Smooth muscle cell (in vitro differentiated cells): ENCODE results near the gene TAF8. TPM values are rescaled to one million over a fixed set of nuclear protein-coding genes. Genes with fewer than 3 reads are reported as not detected.

ENCODE experiments used
- DNase-seq: peaks from one replicate; lab custom pipeline; 2025; ENCODE audit not compliant: unreplicated experiment; lab: John Stamatoyannopoulos, UW
- H2AFZ ChIP-seq: fragments of 200-600 bp; sonication (generic); 2 replicates; pipeline ENCODE4 v1.6.0; 2016; ENCODE audit warnings: antibody characterized with exemption, low read depth, mild to moderate bottlenecking
- H3F3A ChIP-seq: fragments of 200-600 bp; sonication (generic); 2 replicates; pipeline ENCODE4 v1.6.0; 2017; ENCODE audit warnings: antibody characterized with exemption, low read depth
- H3K27ac ChIP-seq: fragments of 200-600 bp; sonication (generic); 2 replicates; pipeline ENCODE4 v1.5.1; 2016; ENCODE audit warnings: low read depth, mild to moderate bottlenecking
- H3K27me3 ChIP-seq: fragments of 200-600 bp; sonication (generic); 2 replicates; pipeline ENCODE4 v1.6.1; 2016; ENCODE audit warnings: low read depth, mild to moderate bottlenecking
- H3K36me3 ChIP-seq: fragments of 200-600 bp; sonication (generic); 2 replicates; pipeline ENCODE4 v1.5.1; 2016; ENCODE audit warnings: low read depth
- H3K4me1 ChIP-seq: fragments of 200-600 bp; sonication (generic); 2 replicates; pipeline ENCODE4 v1.5.1; 2016; ENCODE audit warnings: low read depth
- H3K4me2 ChIP-seq: fragments of 200-600 bp; sonication (generic); 2 replicates; pipeline ENCODE4 v1.6.0; 2016; ENCODE audit warnings: mild to moderate bottlenecking
- H3K4me3 ChIP-seq: fragments of 200-600 bp; sonication (generic); 2 replicates; pipeline ENCODE4 v1.5.1; 2016; ENCODE audit warnings: mild to moderate bottlenecking
- H3K79me2 ChIP-seq: fragments of 200-600 bp; sonication (generic); 2 replicates; pipeline ENCODE4 v1.6.0; 2016; ENCODE audit warnings: low read depth, mild to moderate bottlenecking
- H3K9ac ChIP-seq: fragments of 200-600 bp; sonication (generic); 2 replicates; pipeline ENCODE4 v1.6.0; 2016; ENCODE audit warnings: low read depth
- H3K9me3 ChIP-seq: fragments of 200-600 bp; sonication (generic); replicated peaks from 2 replicates; pipeline ENCODE4 v1.5.1; 2016; ENCODE audit warnings: low read depth
- H4K20me1 ChIP-seq: fragments of 200-600 bp; sonication (generic); 2 replicates; pipeline ENCODE4 v1.6.0; 2016; ENCODE audit warnings: low read depth
- CTCF ChIP-seq: fragments of 200-600 bp; sonication (generic); IDR thresholded peaks from 2 replicates; pipeline ENCODE4 v1.5.1; 2017; ENCODE audit warnings: borderline replicate concordance, mild to moderate bottlenecking, antibody characterized with exemption; ENCODE audit not compliant: insufficient read depth, poor library complexity, severe bottlenecking
- WGBS: methylation state at CpG from one replicate; pipeline ENCODE4 v1.1.7; 2016; ENCODE audit warnings: low lambda C conversion rate; 5-methylcytosine and 5-hydroxymethylcytosine counted together
- polyA plus RNA-seq: library from polyadenylated mRNA; unstranded; fragments of >200 nt; fragmentation: Nextera tagmentation; extraction: Ambion mirVana; gene quantifications from 2 replicates; pipeline ENCODE4 v1.2.1, GENCODE V29; 2016
- total RNA-seq: library from RNA; depleted of rRNA; stranded (reverse); fragments of >200 nt; gene quantifications from 2 replicates; pipeline ENCODE4 v1.2.3, GENCODE V29; 2014

Gene TAF8
- total and polyA plus RNA-seq, 2 experiments from 2014 or later, result 8.1 to 9.8 TPM

- H3K27ac ChIP-seq, result no peak overlapping the region
- TF ChIP-seq CTCF, result no peak
- no peaks in the 10 kb centered on the region for H4K20me1 ChIP-seq
- no peaks in the 10 kb centered on the region for H3K9me3 ChIP-seq
- no peak for DNase-seq
- WGBS, result 100% methylated on average over 1 of the region's 1 CpG
- H3K27me3 ChIP-seq, result no peaks in the 10 kb centered on the region
- H3K4me1 ChIP-seq, result peaks cover 10% of the 10 kb centered on the region
- H3K79me2 ChIP-seq, result no peaks in the 10 kb centered on the region
- no peaks in the 10 kb centered on the region for H3F3A ChIP-seq
- H3K4me2 ChIP-seq, result peak overlapping the region; percentile 18
- H3K4me3 ChIP-seq, result no peak overlapping the region
- no peak overlapping the region for H3K9ac ChIP-seq
- no peak overlapping the region for H2AFZ ChIP-seq
- no peaks in the 10 kb centered on the region for H3K36me3 ChIP-seq
These were observed 39.4 kb upstream of the TAF8 start for GRCh38 chr6:42010909-42011308.

- H3K4me2 ChIP-seq, result peak overlapping the region; percentile 43
- 88% methylated on average over 3 of the region's 3 CpGs for whole genome bisulfite sequencing
- DNase-seq, result no peak
These were observed 37.7 kb upstream of the TAF8 start for GRCh38 chr6:42012501-42013133.

GRCh38 chr6:42013134-42013516 lies 37.2 kb upstream of the TAF8 start:
- Histone ChIP-seq H3K4me2 (peak overlapping the region; percentile 43), H3K4me3 (no peak overlapping the region), H3K27ac (peak overlapping the region; percentile 66), H3K79me2 (no peaks in the 10 kb centered on the region), H4K20me1 (no peaks in the 10 kb centered on the region), H3K4me1 (peaks cover 10% of the 10 kb centered on the region), H3K36me3 (no peaks in the 10 kb centered on the region), H3K9me3 (no peaks in the 10 kb centered on the region), H2AFZ (no peak overlapping the region), H3F3A (peaks cover 4% of the 10 kb centered on the region), H3K27me3 (no peaks in the 10 kb centered on the region), H3K9ac (no peak overlapping the region)
- DNase-seq, result no peak
- no peak for TF ChIP-seq CTCF
- 63% methylated on average over 2 of the region's 2 CpGs for WGBS

More at GRCh38 chr6:42012501-42013133, 37.7 kb upstream of the TAF8 start:
- Histone ChIP-seq H3K79me2 (no peaks in the 10 kb centered on the region), H3K4me1 (peaks cover 10% of the 10 kb centered on the region), H3K27me3 (no peaks in the 10 kb centered on the region), H3K4me3 (no peak overlapping the region), H3K9ac (no peak overlapping the region), H2AFZ (no peak overlapping the region), H3K9me3 (no peaks in the 10 kb centered on the region), H3K36me3 (no peaks in the 10 kb centered on the region), H3K27ac (peak overlapping the region; percentile 66), H4K20me1 (no peaks in the 10 kb centered on the region), H3F3A (peaks cover 4% of the 10 kb centered on the region)
- no peak for TF ChIP-seq CTCF
